Fibroblast of villous mesenchyme (primary cell): Measurements from ENCODE around the gene MFSD8. TPM values are rescaled to one million over a fixed set of nuclear protein-coding genes. Genes with fewer than 3 reads are reported as not detected.
A peak's percentile ranks its signal among the peaks of the same experiment; 100 is the strongest.
"Not testable (repeated sequence)": the region's sequence is repeated elsewhere in the genome, so short reads cannot be mapped to it uniquely, and the experiment has no call there.

ENCODE experiments used
- DNase-seq: peaks from one replicate; pipeline ENCODE4 v3.0.0-alpha.2; 2010; ENCODE audit warnings: low read depth
- H3K4me3 ChIP-seq: 2 replicates; pipeline ENCODE4 v1.5.1; 2011; ENCODE audit warnings: low read depth, mild to moderate bottlenecking, low read length
- CTCF ChIP-seq: IDR thresholded peaks from 2 replicates; pipeline ENCODE4 v1.5.1; 2012; ENCODE audit warnings: low read depth, mild to moderate bottlenecking, low read length; ENCODE audit not compliant: insufficient read depth
- total RNA-seq: library from RNA; depleted of rRNA; stranded (reverse); fragments of >200 nt; gene quantifications from 2 replicates; pipeline ENCODE4 v1.2.3, GENCODE V29; 2012

MFSD8 gene
- total RNA-seq, 1 donor: 28.1 TPM

GRCh38 chr4:127968586-127968985 lies 3.6 kb upstream of the MFSD8 start:
- TF ChIP-seq CTCF: no peak
- H3K4me3 ChIP-seq: no peak overlapping the region
- DNase-seq: no peak

DNA sequence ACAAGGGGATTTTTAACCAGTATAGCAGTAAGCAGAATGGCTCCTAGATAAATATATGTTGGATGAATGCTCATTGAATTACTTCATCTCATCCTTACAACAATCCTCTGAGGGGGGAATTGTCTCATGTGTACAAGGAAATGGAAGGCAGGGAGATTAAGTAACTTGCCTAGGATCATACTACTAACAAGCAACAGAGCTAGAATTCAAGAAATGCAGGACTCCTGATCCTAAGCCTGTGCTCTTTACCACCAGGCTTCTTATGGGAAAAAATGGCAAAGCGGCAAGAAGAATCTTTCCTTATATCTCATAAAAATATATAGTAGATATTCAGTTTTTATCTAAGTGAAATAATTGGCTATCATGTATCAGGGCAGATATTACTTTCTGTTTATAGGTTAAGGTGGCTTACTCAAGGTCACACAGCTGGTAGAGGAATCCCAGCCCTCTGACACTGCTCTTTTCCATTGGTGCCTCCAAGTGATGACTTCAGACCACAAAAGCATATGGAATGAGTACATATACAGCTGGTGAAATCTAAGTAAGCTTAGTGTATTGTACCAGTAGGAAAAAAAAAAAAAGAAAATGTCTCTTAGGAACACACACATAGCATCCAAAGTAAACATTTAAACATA lies 2.3 kb upstream of the MFSD8 start:
- H3K4me3 ChIP-seq: peak overlapping the region; percentile 9
- TF ChIP-seq CTCF: no peak
- DNase-seq: peak; percentile 79

- peak overlapping the region; percentile 98 for H3K4me3 ChIP-seq
- DNase-seq: no peak
- TF ChIP-seq CTCF: no peak
These were observed 816 bp upstream of the MFSD8 start for GRCh38 chr4:127965803-127966175.

GRCh38 chr4:127964426-127965061 lies 429 bp downstream of the MFSD8 start:
- peak overlapping the region; percentile 98 for H3K4me3 ChIP-seq
- not testable (repeated sequence) for DNase-seq

- peak overlapping the region; percentile 98 for H3K4me3 ChIP-seq
- not testable (repeated sequence) for DNase-seq
These were observed 1.2 kb downstream of the MFSD8 start for GRCh38 chr4:127963633-127964398.

- DNase-seq: no peak
- TF ChIP-seq CTCF: no peak
These were observed 5.2 kb downstream of the MFSD8 start for GRCh38 chr4:127959794-127960193.

GRCh38 chr4:127957105-127957504 lies 7.9 kb downstream of the MFSD8 start:
- TF ChIP-seq CTCF: no peak
- DNase-seq: peak; percentile 2
- H3K4me3 ChIP-seq: no peak overlapping the region

More at GRCh38 chr4:127959794-127960193, 5.2 kb downstream of the MFSD8 start:
- H3K4me3 ChIP-seq: no peak overlapping the region
